ENCODE results near the gene OVCA2.

GRCh38 chr17:2044263-2044894 lies 2.6 kb downstream of the OVCA2 start:
- no peak for TF ChIP-seq CTCF (tag by site-specific recombination; IDR thresholded peaks at IDR 0.05)
- TF ChIP-seq, protein P1, sequence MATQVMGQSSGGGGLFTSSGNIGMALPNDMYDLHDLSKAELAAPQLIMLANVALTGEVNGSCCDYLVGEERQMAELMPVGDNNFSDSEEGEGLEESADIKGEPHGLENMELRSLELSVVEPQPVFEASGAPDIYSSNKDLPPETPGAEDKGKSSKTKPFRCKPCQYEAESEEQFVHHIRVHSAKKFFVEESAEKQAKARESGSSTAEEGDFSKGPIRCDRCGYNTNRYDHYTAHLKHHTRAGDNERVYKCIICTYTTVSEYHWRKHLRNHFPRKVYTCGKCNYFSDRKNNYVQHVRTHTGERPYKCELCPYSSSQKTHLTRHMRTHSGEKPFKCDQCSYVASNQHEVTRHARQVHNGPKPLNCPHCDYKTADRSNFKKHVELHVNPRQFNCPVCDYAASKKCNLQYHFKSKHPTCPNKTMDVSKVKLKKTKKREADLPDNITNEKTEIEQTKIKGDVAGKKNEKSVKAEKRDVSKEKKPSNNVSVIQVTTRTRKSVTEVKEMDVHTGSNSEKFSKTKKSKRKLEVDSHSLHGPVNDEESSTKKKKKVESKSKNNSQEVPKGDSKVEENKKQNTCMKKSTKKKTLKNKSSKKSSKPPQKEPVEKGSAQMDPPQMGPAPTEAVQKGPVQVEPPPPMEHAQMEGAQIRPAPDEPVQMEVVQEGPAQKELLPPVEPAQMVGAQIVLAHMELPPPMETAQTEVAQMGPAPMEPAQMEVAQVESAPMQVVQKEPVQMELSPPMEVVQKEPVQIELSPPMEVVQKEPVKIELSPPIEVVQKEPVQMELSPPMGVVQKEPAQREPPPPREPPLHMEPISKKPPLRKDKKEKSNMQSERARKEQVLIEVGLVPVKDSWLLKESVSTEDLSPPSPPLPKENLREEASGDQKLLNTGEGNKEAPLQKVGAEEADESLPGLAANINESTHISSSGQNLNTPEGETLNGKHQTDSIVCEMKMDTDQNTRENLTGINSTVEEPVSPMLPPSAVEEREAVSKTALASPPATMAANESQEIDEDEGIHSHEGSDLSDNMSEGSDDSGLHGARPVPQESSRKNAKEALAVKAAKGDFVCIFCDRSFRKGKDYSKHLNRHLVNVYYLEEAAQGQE (tag by site-specific recombination; IDR thresholded peaks at IDR 0.05), result no peak
- no peak for TF ChIP-seq AEBP2 (tag by site-specific recombination; IDR thresholded peaks at IDR 0.05; ENCODE audit: borderline replicate concordance)
- TF ChIP-seq ZNF223 (tag by site-specific recombination; IDR thresholded peaks at IDR 0.05), result no peak
- TF ChIP-seq GLI4 (tag by site-specific recombination; IDR thresholded peaks at IDR 0.05), result no peak
